ENCODE results near the gene TGFB1I1. TPM values are rescaled to one million over a fixed set of nuclear protein-coding genes. Genes with fewer than 3 reads are reported as not detected.

Gene TGFB1I1
- total RNA-seq, 1 experiment from 2014 or later: 4.3 TPM

DNA sequence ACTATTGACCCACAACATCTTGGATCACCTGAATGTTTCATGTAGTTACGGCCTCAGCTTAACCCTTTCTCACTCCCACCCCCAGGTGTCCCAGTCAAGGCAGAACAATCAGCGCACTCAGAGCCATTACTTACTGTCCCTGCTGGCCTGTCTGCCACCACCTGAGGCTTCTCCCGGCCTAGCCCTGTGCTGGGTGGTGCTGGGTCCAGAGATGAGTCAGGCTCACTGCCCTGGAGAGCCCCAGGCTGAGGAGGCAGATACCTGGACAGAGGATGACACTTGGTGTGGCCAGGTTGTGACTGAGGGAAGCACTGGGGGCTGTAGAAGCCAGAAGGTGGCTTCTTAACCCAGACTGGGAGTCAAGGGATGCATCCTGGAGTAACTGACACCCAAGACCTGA is 7.0 kb downstream of the TGFB1I1 start:
- no peak for TF ChIP-seq ZNF219 (CRISPR knock-in tag; IDR thresholded peaks at IDR 0.05; ENCODE audit: borderline replicate concordance)
- TF ChIP-seq SP1 (CRISPR knock-in tag; conservative IDR thresholded peaks at IDR 0.05): no peak
- TF ChIP-seq, protein P1, sequence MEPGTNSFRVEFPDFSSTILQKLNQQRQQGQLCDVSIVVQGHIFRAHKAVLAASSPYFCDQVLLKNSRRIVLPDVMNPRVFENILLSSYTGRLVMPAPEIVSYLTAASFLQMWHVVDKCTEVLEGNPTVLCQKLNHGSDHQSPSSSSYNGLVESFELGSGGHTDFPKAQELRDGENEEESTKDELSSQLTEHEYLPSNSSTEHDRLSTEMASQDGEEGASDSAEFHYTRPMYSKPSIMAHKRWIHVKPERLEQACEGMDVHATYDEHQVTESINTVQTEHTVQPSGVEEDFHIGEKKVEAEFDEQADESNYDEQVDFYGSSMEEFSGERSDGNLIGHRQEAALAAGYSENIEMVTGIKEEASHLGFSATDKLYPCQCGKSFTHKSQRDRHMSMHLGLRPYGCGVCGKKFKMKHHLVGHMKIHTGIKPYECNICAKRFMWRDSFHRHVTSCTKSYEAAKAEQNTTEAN (CRISPR knock-in tag; IDR thresholded peaks at IDR 0.05): no peak
- no peak for TF ChIP-seq TEAD4 (CRISPR knock-in tag; IDR thresholded peaks at IDR 0.05)
- TF ChIP-seq, protein P2, sequence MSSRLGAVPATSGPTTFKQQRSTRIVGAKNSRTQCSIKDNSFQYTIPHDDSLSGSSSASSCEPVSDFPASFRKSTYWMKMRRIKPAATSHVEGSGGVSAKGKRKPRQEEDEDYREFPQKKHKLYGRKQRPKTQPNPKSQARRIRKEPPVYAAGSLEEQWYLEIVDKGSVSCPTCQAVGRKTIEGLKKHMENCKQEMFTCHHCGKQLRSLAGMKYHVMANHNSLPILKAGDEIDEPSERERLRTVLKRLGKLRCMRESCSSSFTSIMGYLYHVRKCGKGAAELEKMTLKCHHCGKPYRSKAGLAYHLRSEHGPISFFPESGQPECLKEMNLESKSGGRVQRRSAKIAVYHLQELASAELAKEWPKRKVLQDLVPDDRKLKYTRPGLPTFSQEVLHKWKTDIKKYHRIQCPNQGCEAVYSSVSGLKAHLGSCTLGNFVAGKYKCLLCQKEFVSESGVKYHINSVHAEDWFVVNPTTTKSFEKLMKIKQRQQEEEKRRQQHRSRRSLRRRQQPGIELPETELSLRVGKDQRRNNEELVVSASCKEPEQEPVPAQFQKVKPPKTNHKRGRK (CRISPR knock-in tag; IDR thresholded peaks at IDR 0.05; ENCODE audit: borderline replicate concordance): no peak
- no peak for TF ChIP-seq ZNF232 (CRISPR knock-in tag; IDR thresholded peaks at IDR 0.05)
- no peak for TF ChIP-seq NR1H2 (CRISPR knock-in tag; IDR thresholded peaks at IDR 0.05)
- TF ChIP-seq HMGA2 (CRISPR knock-in tag; IDR thresholded peaks at IDR 0.05): no peak
- TF ChIP-seq, protein P3, sequence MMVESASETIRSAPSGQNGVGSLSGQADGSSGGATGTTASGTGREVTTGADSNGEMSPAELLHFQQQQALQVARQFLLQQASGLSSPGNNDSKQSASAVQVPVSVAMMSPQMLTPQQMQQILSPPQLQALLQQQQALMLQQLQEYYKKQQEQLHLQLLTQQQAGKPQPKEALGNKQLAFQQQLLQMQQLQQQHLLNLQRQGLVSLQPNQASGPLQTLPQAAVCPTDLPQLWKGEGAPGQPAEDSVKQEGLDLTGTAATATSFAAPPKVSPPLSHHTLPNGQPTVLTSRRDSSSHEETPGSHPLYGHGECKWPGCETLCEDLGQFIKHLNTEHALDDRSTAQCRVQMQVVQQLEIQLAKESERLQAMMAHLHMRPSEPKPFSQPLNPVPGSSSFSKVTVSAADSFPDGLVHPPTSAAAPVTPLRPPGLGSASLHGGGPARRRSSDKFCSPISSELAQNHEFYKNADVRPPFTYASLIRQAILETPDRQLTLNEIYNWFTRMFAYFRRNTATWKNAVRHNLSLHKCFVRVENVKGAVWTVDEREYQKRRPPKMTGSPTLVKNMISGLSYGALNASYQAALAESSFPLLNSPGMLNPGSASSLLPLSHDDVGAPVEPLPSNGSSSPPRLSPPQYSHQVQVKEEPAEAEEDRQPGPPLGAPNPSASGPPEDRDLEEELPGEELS (CRISPR knock-in tag; IDR thresholded peaks at IDR 0.05): no peak
- TF ChIP-seq PRRX2 (CRISPR knock-in tag; IDR thresholded peaks at IDR 0.05): no peak
- TF ChIP-seq, protein P4, sequence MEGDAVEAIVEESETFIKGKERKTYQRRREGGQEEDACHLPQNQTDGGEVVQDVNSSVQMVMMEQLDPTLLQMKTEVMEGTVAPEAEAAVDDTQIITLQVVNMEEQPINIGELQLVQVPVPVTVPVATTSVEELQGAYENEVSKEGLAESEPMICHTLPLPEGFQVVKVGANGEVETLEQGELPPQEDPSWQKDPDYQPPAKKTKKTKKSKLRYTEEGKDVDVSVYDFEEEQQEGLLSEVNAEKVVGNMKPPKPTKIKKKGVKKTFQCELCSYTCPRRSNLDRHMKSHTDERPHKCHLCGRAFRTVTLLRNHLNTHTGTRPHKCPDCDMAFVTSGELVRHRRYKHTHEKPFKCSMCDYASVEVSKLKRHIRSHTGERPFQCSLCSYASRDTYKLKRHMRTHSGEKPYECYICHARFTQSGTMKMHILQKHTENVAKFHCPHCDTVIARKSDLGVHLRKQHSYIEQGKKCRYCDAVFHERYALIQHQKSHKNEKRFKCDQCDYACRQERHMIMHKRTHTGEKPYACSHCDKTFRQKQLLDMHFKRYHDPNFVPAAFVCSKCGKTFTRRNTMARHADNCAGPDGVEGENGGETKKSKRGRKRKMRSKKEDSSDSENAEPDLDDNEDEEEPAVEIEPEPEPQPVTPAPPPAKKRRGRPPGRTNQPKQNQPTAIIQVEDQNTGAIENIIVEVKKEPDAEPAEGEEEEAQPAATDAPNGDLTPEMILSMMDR (IDR thresholded peaks at IDR 0.05): no peak
- TF ChIP-seq, protein P5, sequence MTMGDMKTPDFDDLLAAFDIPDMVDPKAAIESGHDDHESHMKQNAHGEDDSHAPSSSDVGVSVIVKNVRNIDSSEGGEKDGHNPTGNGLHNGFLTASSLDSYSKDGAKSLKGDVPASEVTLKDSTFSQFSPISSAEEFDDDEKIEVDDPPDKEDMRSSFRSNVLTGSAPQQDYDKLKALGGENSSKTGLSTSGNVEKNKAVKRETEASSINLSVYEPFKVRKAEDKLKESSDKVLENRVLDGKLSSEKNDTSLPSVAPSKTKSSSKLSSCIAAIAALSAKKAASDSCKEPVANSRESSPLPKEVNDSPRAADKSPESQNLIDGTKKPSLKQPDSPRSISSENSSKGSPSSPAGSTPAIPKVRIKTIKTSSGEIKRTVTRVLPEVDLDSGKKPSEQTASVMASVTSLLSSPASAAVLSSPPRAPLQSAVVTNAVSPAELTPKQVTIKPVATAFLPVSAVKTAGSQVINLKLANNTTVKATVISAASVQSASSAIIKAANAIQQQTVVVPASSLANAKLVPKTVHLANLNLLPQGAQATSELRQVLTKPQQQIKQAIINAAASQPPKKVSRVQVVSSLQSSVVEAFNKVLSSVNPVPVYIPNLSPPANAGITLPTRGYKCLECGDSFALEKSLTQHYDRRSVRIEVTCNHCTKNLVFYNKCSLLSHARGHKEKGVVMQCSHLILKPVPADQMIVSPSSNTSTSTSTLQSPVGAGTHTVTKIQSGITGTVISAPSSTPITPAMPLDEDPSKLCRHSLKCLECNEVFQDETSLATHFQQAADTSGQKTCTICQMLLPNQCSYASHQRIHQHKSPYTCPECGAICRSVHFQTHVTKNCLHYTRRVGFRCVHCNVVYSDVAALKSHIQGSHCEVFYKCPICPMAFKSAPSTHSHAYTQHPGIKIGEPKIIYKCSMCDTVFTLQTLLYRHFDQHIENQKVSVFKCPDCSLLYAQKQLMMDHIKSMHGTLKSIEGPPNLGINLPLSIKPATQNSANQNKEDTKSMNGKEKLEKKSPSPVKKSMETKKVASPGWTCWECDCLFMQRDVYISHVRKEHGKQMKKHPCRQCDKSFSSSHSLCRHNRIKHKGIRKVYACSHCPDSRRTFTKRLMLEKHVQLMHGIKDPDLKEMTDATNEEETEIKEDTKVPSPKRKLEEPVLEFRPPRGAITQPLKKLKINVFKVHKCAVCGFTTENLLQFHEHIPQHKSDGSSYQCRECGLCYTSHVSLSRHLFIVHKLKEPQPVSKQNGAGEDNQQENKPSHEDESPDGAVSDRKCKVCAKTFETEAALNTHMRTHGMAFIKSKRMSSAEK (CRISPR knock-in tag; IDR thresholded peaks at IDR 0.05; ENCODE audit: borderline replicate concordance): no peak
- no peak for TF ChIP-seq JUN (CRISPR knock-in tag; IDR thresholded peaks at IDR 0.05)
- TF ChIP-seq, protein P6, sequence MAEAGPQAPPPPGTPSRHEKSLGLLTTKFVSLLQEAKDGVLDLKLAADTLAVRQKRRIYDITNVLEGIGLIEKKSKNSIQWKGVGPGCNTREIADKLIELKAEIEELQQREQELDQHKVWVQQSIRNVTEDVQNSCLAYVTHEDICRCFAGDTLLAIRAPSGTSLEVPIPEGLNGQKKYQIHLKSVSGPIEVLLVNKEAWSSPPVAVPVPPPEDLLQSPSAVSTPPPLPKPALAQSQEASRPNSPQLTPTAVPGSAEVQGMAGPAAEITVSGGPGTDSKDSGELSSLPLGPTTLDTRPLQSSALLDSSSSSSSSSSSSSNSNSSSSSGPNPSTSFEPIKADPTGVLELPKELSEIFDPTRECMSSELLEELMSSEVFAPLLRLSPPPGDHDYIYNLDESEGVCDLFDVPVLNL (CRISPR knock-in tag; IDR thresholded peaks at IDR 0.05; ENCODE audit: borderline replicate concordance, low read depth): no peak
- TF ChIP-seq NR3C1 (CRISPR knock-in tag; conservative IDR thresholded peaks at IDR 0.05; ENCODE audit: low read depth): no peak
- TF ChIP-seq, protein P7, sequence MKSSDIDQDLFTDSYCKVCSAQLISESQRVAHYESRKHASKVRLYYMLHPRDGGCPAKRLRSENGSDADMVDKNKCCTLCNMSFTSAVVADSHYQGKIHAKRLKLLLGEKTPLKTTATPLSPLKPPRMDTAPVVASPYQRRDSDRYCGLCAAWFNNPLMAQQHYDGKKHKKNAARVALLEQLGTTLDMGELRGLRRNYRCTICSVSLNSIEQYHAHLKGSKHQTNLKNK (CRISPR knock-in tag; IDR thresholded peaks at IDR 0.05): no peak
- no peak for TF ChIP-seq MYBL2 (CRISPR knock-in tag; IDR thresholded peaks at IDR 0.05)
- TF ChIP-seq ATF1 (CRISPR knock-in tag; IDR thresholded peaks at IDR 0.05): no peak
- TF ChIP-seq TEAD1 (CRISPR knock-in tag; IDR thresholded peaks at IDR 0.05): no peak
- TF ChIP-seq GABPB1 (CRISPR knock-in tag; IDR thresholded peaks at IDR 0.05): no peak
- no peaks in the 10 kb centered on the region for H3K36me3 Mint-ChIP-seq
- no peak for DNase-seq (ENCODE audit: low spot score)
- H3K27ac Mint-ChIP-seq: no peak overlapping the region
- H3K4me1 Mint-ChIP-seq: peaks cover 8% of the 10 kb centered on the region
- peaks cover 84% of the 10 kb centered on the region for H3K27me3 Mint-ChIP-seq (ENCODE audit: low read depth)
- no peak overlapping the region for H3K4me3 Mint-ChIP-seq
- ATAC-seq: no peak
- ChIA-PET POLR2A (no interaction called here), CTCF (interaction anchor here (1.9 to 13.1 kb wide), 2 partner anchors 22 to 236 kb away, joined by 6 to 221 read pairs; partner anchors contain the start of gene ARMC5)
- H3K9me3 Mint-ChIP-seq: no peaks in the 10 kb centered on the region

All from WTC11 (cell line).